ENCODE results near the gene RHBG. TPM values are rescaled to one million over a fixed set of nuclear protein-coding genes. Genes with fewer than 3 reads are reported as not detected.
A peak's percentile ranks its signal among the peaks of the same experiment; 100 is the strongest.

RHBG gene
- total RNA-seq, 2 donors from 2014 or later = 0.85 TPM; not detected in 1

DNA sequence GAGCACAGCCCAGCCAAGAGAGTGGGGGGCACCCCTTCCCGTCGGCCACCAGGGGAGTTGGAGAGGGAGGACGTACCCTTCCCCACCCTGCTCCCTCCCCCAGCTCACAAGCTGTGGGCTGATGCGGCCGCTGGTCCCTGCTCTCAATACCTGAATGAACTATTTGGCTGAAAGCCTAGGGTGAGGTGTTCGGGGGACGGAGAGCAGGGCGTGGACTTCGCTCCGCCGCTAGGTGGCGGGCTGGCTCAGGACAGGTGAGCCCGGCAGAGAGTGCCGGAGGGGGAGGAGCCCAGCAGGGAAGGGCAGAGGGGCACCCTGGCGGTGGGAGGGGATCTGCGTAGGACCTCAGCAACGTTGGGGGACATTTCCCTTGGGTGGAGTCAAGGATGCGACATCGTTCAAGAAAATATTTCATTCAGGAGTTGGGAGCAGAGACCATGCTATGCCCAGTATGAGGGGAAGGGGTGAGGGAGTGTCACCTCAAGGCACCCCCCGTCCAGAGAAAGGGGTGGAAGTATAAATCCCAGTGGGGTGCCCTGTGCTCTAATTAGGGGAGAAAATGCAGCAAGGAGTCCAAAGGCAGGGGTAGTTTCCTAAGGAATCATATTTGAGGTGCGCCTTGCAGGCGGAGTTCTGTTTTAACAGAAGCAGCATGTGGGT is 12.0 kb upstream of the RHBG start:
- no peak overlapping the region for H3K27ac ChIP-seq
- no peak overlapping the region for H3K4me3 ChIP-seq
- no peaks in the 10 kb centered on the region for H3K36me3 ChIP-seq
- intact Hi-C loops (cut with DNase I) = no loop called here
- TF ChIP-seq POLR2AphosphoS5 (IDR thresholded peaks at IDR 0.05) (no peak), POLR2A (IDR thresholded peaks at IDR 0.05) (no peak)
- TF ChIP-seq, protein P1, sequence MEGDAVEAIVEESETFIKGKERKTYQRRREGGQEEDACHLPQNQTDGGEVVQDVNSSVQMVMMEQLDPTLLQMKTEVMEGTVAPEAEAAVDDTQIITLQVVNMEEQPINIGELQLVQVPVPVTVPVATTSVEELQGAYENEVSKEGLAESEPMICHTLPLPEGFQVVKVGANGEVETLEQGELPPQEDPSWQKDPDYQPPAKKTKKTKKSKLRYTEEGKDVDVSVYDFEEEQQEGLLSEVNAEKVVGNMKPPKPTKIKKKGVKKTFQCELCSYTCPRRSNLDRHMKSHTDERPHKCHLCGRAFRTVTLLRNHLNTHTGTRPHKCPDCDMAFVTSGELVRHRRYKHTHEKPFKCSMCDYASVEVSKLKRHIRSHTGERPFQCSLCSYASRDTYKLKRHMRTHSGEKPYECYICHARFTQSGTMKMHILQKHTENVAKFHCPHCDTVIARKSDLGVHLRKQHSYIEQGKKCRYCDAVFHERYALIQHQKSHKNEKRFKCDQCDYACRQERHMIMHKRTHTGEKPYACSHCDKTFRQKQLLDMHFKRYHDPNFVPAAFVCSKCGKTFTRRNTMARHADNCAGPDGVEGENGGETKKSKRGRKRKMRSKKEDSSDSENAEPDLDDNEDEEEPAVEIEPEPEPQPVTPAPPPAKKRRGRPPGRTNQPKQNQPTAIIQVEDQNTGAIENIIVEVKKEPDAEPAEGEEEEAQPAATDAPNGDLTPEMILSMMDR (IDR thresholded peaks at IDR 0.05) = peak; percentile 32 to 78 (median 40)
- WGBS = 10% methylated on average over 22 of the region's 22 CpGs
- no peaks in the 10 kb centered on the region for H3K9me3 ChIP-seq
- no peaks in the 10 kb centered on the region for H3K4me1 ChIP-seq (replicated peaks)
- no peaks in the 10 kb centered on the region for H3K27me3 ChIP-seq (replicated peaks; ENCODE audit: insufficient read depth)
- DNase-seq (ENCODE audit: low spot score) = peak; percentile 51

DNA sequence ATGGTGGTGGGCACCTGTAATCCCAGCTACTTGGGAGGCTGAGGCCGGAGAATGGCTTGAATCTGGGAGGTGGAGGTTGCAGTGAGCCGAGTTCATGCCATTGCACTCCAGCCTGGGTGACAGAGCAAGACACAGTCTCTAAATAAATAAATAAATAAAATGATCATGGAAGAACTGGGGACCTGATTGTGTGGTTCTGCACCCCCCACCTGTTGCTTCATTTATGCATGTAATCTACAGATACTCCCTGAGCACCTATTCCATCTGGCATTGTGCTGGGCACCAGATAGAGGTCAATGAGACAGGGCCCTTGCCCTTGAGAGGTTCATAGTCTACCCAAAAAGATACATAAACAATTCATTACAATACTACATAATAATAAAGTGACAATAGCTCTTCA is 11.0 kb upstream of the RHBG start:
- intact Hi-C loops (cut with DNase I) = no loop called here
- Histone ChIP-seq H3K4me1 (replicated peaks) (no peaks in the 10 kb centered on the region), H3K9me3 (no peaks in the 10 kb centered on the region), H3K27me3 (replicated peaks; ENCODE audit: insufficient read depth) (no peaks in the 10 kb centered on the region), H3K4me3 (no peak overlapping the region), H3K27ac (no peak overlapping the region), H3K36me3 (no peaks in the 10 kb centered on the region)
- no peak for DNase-seq (ENCODE audit: low spot score)
- WGBS = 90% methylated on average over 2 of the region's 2 CpGs
- TF ChIP-seq, protein P1 (IDR thresholded peaks at IDR 0.05) = no peak
- TF ChIP-seq POLR2AphosphoS5 (IDR thresholded peaks at IDR 0.05) (no peak), POLR2A (IDR thresholded peaks at IDR 0.05) (no peak)

DNA sequence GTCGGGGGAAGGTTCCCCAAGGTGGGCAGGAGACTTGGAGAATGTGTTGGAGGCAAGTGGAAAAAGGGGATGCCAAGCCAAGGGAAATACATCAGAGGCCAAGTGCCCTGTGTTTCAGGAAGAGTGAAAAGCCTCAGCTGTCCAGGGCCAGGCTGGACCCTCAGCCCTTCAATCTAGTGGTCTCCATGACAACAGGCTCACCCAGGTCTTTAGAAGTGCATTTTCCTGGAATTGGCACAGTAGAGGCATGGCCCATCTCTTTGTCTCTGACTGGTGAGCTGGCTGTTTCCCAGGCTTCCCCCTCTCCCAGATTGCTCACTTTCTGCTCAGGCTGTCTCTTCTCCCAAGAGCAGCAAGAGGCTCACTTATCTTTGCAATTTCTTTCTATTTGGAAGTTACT is 10.4 kb upstream of the RHBG start:
- Histone ChIP-seq H3K4me1 (replicated peaks) (no peaks in the 10 kb centered on the region), H3K4me3 (no peak overlapping the region), H3K9me3 (no peaks in the 10 kb centered on the region), H3K27ac (no peak overlapping the region), H3K27me3 (replicated peaks; ENCODE audit: insufficient read depth) (no peaks in the 10 kb centered on the region), H3K36me3 (no peaks in the 10 kb centered on the region)
- no peak for DNase-seq (ENCODE audit: low spot score)
- WGBS = 93% methylated on average over 1 of the region's 1 CpG
- intact Hi-C loops (cut with DNase I) = no loop called here
- TF ChIP-seq POLR2AphosphoS5 (IDR thresholded peaks at IDR 0.05) (no peak), POLR2A (IDR thresholded peaks at IDR 0.05) (no peak)
- TF ChIP-seq, protein P1 (IDR thresholded peaks at IDR 0.05) = no peak

DNA sequence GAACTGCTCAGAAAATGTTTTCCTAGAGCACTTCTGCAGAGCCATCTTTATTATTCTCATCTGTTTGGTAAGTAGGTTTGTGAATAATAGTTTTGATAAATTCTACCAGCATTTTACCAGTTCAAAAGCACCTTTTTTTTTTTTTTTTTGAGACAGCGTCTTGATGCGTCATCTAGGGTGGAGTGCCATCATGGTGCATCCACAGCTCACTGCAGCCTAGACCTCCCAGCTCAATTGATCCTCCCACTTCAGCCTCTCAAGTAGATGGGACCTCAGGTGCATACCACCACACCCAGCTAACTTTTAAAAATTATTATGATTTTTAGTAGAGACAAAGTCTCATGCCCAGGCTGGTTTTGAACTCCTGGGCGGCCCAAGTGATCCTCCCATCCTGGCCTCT is 9.8 kb upstream of the RHBG start:
- no peak for DNase-seq (ENCODE audit: low spot score)
- no peak overlapping the region for H3K27ac ChIP-seq
- H3K4me1 ChIP-seq (replicated peaks) = no peaks in the 10 kb centered on the region
- no peaks in the 10 kb centered on the region for H3K36me3 ChIP-seq
- 97% methylated on average over 3 of the region's 3 CpGs for WGBS
- no peak overlapping the region for H3K4me3 ChIP-seq
- no peaks in the 10 kb centered on the region for H3K9me3 ChIP-seq
- TF ChIP-seq POLR2AphosphoS5 (IDR thresholded peaks at IDR 0.05) = no peak
- TF ChIP-seq, protein P1 (IDR thresholded peaks at IDR 0.05) = no peak
- no peak for TF ChIP-seq POLR2A (IDR thresholded peaks at IDR 0.05)
- no peaks in the 10 kb centered on the region for H3K27me3 ChIP-seq (replicated peaks; ENCODE audit: insufficient read depth)
- intact Hi-C loops (cut with DNase I) = no loop called here

DNA sequence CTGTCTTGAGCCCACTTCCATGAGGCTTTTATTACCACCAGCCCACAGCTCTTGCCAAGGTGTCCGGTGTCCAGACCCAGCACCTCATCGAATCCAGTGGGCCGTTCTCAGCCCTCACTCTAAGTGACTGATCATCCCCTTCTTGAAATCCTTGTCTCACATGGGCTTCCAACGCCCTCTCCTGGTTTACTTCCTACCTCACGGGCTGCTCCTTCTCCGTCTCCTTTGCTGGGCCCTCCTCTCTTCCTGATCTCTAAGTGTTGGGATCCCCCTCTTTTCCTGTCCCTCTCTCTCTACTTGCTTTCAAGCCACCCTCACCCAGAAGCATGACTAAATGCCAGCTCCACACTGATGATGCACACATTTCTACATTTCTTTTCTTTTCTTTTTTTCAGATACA is 9.0 kb upstream of the RHBG start:
- intact Hi-C loops (cut with DNase I) = no loop called here
- no peak overlapping the region for H3K4me3 ChIP-seq
- H3K4me1 ChIP-seq (replicated peaks) = no peaks in the 10 kb centered on the region
- TF ChIP-seq POLR2A (IDR thresholded peaks at IDR 0.05) = no peak
- no peak for TF ChIP-seq POLR2AphosphoS5 (IDR thresholded peaks at IDR 0.05)
- TF ChIP-seq, protein P1 (IDR thresholded peaks at IDR 0.05) = no peak
- H3K27ac ChIP-seq = no peak overlapping the region
- no peaks in the 10 kb centered on the region for H3K27me3 ChIP-seq (replicated peaks; ENCODE audit: insufficient read depth)
- no peaks in the 10 kb centered on the region for H3K36me3 ChIP-seq
- H3K9me3 ChIP-seq = no peaks in the 10 kb centered on the region
- 26% methylated on average over 6 of the region's 6 CpGs for WGBS
- no peak for DNase-seq (ENCODE audit: low spot score)

Data from prostate gland (tissue), 2 donors.